Right renal cortex interstitium (tissue), 3 donors: Measurements from ENCODE around the gene AGBL1. TPM values are rescaled to one million over a fixed set of nuclear protein-coding genes. Genes with fewer than 3 reads are reported as not detected.
A peak's percentile ranks its signal among the peaks of the same experiment; 100 is the strongest.

Source experiments
- DNase-seq, 3 donors: peaks; one replicate each; pipeline ENCODE4 v3.0.0-alpha.2; 2013; ENCODE audit warnings: low read depth in 3 of 3, low spot score in 2 of 3
- polyA plus RNA-seq, 3 donors: library from polyadenylated mRNA; unstranded; fragments of 120-200 nt; gene quantifications; one replicate each; pipeline ENCODE4 v1.2.1, GENCODE V29; 2013; ENCODE audit not compliant: insufficient read length in 3 of 3

The AGBL1 gene
- polyA plus RNA-seq, 3 donors, result 0.08 to 0.10 (median 0.08) TPM

DNA sequence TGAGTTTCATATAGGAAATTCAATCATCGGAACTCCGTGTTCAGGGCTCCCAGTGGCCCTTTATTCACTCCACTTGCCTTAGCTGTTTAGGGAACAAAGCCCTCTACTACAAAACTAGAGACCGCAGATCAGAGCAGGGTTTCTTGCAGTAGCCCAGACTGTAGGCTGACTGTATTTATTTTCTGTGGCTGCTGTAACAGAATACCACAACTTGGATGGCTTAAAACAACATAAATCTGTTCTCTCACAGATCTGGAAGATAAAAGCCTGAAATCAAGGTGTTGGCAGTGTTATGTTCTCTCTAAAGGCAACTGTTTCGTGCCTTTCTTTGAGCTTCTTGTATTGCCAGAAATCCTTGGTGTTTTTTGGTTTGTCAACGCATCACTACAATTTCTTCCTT is 479.0 kb downstream of the AGBL1 start:
- DNase-seq, result peak in 1 of 3 donors; percentile 16

DNA sequence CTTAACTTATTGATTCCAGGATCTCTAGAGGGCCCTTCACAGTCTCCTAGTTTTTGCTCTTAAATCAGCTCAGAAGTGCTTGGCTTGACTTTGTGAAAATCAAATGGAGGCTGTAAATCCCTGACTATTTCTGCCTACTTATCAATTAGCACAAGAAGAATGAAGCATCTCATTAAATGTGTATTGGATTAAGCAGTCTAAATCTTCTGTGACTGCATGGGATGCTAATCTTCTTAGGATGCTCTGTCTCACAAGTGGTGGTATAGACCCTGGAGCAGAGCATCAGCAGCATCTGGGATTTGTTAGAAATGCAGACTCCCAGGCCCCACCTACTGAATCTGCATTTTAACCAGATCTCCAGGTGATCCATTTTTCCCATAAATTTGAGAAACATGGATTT is 488.7 kb downstream of the AGBL1 start:
- DNase-seq, result no peak

DNA sequence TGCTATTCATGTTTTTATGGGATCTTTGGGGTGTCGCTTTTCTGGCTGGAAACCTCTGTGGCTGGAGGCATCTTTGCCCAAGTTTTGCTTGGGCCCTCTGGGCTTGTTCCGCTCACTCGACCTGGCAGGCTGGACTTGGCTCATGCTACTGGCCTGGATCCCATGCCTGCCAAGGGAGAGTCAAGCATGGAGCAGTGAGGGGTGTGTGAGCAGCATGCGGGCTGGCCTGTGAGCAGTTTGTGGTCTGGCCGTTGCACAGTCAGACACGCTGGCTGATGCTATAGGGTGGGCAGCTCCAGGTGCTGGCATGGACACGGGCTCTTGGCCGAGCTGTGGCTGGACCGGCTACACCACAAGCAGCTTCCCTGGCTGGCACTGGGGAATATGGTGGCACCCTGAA is 491.1 kb downstream of the AGBL1 start:
- no peak for DNase-seq

DNA sequence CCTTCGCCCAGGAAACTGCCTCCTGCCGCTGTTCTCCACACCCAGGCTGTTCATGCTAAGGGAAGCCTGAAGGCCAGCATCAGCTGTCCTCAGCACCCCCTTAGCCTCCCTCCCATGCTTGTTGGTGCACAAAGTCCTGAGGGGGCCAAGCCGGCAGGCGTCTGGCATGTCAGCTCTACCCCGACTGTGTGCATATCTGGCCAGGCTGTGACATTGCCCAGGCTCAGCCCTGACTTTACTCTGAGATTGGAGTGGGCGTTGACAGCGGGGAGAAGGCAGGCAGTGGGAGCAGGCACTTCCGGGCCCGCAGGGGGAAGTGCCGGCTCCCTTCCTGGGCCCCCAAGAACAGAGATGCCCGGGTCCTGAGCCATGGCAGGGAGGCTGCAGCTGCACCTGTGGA is 492.2 kb downstream of the AGBL1 start:
- DNase-seq, result no peak

DNA sequence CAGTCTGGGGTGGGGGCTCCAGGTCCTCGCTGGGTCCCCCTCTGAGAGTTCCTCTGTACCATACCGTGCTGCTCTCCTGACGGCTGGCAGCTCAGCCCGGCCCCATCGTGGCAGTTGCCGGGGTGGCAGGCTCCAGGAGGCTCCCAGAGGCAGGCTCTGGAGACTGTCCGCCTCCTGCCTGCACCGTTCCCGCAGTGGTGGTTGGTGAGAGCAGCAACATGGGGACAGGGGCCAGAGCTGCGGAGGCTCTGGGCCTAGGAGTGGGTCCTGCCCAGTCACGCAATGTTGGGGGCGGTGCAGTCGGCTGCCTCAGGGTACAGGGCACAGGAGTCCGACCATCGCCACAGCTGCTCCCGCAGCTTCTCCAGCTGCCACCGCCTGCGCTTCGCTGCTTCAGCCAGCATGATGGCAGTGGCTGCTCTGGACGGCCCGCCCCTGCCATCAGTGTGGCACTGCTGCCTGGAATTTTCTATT is 492.7 kb downstream of the AGBL1 start:
- DNase-seq, result no peak

DNA sequence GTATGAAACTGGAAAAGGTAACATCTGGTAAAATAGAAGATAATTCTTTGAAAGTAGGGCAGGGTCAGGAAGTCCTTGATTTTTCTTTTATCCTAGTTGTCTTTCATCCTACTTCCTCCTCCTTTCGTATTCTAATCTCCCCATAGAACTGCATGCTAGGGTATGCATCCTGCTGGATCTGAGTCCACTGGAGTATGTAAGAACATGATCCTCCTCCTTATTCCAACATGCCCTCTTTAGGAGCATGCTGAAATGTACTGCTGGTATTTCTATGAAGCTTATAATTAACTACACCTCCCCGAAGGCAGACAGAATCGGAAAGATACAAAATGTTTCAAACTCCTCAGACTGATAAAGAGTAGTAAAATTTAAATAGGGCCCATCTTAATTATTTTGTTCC is 493.8 kb downstream of the AGBL1 start:
- DNase-seq, result no peak

DNA sequence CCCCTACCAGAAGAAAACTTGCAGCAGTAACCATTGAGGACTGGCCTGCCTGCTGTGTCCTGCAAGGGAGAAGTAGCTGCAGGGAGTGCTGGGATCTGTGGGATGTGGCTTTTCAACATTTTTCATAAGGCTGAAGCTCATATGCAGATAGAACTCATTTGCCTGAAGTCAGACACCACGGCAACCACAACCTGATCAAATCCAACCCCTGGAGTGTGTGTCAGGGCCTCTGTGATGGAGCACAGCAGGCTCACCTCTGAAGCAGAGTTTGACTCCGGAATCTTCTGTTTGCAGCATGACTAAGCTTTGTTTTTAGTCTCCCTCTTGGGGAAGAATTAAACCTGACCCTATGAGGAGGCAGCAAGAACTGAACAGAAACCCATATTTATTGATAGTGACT is 508.7 kb downstream of the AGBL1 start:
- DNase-seq, result no peak

DNA sequence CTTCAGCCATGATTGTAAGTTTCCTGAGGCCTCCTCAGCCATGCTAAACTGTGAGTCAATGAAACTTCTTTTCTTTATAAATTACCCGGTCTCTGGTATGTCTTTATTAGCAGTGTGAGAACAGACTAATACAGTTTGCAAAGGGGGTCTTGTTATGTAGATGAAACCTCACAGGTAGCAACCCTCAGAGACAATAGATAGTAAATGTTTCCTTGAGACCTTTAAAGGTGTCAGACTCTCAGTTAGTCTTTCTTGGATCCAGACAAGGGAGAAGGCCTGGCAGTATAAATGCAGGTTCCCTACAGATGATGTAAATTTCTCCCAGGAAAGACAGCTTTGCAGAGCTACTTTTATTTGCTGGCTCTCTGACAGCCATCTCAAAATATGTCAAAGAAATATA is 510.8 kb downstream of the AGBL1 start:
- DNase-seq, result no peak

DNA sequence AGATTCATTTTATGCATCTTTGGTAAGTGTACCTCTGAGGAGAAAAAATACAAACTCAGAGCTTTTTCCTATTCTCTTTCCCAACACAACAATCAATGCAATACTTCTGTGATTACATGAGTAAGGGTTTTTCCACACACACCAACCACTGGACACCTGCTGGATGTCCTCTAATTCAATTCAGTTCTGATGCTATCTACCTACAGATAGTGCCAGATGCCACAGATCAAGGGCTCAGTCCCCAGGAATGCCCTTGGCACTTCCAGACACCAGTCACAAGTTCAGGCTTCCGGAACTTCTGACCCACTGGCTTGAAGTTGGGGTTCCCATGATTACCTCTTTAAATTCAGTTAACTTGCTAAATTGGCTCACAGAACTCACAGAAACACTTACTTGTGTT is 511.5 kb downstream of the AGBL1 start:
- DNase-seq, result no peak

DNA sequence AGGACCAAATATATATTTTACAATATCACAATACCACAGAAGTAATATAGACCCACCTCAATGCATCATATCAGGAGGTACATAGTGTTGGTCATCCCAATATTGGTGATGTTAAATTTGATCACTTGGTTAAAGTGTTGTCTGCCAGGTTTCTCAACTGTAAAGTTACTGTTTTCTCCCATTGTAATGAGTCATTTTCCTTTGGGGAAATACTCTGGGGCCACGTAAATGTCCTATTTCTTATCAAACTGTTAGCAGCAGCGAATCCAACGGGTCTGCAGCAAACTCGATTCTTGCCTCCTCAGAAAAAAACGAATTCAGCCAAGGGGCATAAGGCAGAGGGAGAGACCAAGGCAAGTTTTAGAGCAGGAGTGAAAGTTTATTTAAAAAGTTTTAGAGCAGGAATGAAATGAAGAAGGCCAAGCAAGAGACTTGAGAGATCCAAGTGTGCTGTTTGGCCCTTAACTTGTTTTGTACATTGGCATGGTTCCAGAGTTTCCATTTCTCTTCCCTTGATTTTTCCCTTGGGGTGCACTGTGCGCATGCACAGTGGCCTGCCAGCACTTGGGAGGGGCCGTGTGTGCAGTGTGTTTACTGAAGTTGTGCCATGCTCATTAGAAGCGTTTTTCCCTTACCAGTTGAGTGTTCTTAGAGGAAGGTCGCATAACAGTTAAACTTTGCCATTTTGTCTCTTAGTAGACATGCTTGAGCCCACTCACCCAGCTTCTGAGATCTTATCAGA is 512.5 kb downstream of the AGBL1 start:
- no peak for DNase-seq

DNA sequence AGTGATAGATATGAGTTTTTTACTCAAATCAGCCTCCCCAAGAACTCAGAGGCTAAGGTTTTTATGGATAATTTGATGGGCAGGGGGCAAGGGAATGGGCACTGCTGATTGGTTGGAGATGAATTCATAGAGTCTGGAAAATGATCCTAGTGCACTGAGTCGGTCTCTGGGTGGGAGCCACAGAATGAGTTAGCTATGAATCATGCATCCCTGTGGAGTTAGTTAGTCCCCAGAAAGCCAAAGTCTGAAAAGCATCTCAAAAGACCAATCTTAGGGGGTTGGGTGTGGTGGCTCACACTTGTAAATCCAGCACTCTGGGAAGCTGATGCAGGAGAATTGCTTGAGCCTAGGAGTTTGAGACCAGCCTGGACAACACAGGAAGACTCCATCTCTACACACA is 516.1 kb downstream of the AGBL1 start:
- no peak for DNase-seq

DNA sequence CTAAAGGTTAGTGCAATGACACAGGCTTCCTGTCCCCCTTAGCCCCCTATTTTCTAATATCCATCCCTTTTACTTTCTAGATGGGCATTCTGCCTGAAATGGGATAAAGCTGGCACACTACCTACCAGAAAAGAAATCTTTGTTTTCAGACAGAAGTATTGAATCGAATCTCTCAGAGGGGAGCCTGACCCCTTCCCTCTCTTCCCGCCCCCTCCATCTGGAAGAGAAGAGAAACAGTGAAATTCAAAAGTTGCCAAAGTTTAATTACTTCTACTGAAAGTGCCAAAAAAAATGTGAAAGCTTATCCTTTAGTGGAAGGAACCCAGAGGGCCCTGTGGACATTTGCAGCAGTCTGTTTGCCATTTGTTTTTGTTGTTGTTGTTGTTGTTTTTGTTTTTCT is 523.8 kb downstream of the AGBL1 start:
- DNase-seq, result no peak

DNA sequence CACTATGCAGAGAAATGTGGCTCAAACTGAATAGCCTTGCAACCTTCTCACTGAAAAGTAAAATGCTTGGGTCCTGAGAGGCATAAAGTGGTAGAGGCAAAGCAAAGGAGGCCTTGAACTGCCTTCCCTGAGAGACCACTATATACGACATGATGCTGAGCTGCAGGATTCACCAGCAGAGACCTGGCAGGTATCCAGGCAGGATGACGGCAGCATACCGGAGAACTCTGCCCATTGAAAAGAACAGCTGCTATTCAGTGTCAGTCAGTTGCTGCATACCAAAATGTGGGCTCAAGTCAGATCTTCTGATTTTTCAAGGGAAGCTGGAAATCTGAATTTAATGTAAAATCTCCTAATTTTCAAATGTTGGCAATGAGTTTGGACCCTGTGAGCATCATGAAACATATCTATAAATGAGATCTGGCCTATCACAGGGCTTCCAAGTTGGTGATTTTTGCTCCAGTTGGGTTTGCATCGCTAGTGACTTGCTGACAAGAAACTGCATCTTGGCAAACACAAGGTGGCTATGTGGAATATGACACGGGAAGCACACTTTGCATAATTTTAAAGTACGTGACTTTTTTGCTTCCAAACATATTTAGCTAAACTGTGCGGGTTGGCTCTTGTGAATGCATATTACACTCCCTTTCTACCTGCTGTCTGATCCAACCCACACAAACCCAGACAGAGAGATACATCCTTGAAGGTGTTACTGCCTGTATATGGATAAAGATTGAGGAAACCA is 529.0 kb downstream of the AGBL1 start:
- no peak for DNase-seq

DNA sequence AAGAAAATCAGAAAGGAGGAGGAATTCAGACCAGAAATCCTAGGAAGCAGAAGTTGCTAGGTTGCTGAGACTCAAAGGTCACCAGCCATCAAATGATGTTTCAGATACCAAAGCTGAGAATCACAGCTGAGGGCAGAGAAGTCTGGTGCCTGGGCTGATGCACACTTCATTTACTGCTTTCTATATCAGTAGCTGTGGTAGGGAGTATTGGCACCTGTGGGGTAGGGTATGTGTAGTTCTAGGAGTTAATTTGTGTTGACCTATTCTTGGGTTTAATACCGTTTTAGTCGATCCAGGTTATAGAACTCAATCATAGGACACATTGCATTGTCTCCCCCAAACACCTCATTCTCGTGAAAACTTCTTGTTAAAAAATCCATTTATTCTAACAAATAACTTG is 529.6 kb downstream of the AGBL1 start:
- no peak for DNase-seq

DNA sequence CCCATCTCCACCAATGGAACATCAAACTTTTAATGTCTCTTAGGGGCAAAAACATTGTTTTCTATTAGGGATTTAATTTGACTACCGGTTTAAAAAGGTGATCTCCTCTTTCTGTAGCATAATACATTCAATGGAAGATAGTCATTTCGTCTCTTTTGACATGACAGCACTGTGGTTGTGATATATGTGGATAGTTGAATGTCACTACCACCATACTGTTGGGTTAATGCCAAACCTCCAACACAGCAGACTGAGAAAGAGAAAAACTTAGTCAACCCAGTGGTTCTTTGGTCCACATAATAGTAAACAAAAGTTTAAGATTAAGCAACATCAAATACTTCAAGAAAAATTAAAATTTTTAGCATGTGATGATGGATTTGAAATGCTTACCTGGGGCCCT is 530.4 kb downstream of the AGBL1 start:
- no peak for DNase-seq

DNA sequence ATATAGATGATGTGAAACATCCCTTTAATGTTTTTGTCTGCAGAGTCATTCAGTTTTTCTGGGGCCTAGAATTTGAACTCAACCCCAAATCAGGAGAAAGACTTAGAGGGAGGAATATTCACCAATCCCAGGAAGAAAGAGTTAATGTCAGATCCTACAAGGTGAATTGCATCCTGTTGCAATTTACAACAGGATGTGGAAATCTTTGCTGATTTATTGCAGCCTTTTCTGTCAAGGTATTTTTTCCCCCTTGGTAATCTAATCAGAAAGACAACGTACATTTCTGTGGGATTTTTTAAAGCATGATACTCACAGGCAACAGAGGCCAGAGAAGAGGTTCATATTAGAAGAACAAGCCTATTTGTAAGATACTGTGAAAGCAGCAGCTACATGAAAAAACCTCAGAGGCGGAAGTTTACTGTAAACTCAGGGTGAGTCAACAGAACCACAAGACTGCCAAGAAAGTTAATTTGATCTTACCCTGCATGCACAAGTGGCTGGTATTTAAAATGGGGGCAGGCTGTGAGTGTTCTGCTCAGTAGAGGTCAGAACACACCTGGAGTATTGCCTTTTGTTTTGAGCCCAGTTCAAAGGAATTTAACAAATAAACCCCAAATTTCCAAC is 531.9 kb downstream of the AGBL1 start:
- DNase-seq, result no peak

DNA sequence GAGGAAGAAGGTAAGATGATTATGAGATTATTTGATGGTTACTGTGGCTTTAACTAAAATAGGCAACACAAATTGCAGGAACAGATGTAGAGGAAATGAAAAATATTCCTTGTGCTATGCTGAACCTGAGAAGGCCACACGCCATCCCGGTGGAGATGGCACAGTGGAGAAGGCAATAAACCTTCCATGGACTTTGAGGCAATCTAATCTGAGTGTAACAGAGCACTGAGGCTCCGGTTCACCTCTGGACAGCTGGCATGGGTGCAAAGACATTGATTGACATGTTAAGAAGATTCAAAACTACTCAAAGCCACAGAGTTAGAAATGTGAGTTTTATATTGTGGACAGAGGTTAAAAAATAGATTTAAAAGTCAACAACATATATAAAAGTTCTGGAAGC is 535.7 kb downstream of the AGBL1 start:
- DNase-seq, result no peak

DNA sequence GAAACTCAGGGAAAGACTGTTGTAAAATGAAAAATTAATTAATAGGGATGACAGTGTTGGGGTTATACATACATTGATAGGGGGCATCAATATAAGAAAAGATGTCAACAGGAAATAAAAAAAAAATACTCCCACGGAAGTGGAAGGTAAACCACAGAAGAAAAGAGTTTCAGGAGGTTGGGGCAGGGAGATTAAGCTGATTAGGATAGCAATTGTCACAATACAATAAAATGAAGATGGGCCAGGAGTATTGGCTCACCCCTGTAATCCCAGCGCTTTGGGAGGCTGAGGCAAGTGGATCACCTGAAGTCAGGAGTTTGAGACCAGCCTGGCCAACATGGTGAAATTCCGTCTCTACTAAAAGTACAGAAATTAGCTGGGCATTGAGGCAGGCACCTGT is 536.1 kb downstream of the AGBL1 start:
- DNase-seq, result no peak

DNA sequence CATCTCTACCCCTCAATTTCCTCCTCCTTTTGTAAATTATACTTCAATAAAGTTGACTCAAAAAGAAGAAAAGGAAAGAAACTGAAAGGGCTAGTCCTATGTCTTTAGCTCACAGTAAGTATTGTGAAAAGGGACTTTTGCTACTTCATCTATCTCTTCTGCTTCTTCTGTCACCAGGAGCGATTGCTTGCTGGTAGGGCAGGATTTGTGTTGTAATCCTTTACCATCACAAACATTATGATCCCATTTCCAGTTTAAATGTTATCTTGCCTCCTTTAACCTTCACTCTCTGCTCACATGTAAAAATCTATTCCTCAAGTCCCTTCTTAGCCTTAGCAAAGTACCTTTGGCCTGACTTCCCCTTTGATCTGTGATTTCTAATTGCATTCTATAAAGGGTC is 537.1 kb downstream of the AGBL1 start:
- DNase-seq, result no peak

DNA sequence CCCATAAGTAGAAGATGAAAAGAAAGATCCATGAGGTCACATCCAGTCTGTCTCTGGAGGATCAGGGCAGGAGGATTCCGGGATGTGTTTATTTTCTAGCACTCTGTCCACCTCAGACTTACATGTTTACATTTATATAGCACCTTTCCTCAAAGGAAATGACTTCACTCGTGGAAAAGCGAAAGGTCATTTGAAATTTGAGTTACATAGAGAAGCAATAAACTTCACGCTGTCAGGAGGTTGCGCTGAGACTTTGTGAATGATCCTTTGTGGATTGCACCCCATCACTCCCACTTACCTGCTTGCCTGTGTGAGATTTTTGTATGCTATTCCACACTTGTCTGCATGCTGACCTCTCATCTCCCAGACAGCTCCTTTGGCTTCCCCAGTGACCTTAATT is 540.5 kb downstream of the AGBL1 start:
- DNase-seq, result no peak

DNA sequence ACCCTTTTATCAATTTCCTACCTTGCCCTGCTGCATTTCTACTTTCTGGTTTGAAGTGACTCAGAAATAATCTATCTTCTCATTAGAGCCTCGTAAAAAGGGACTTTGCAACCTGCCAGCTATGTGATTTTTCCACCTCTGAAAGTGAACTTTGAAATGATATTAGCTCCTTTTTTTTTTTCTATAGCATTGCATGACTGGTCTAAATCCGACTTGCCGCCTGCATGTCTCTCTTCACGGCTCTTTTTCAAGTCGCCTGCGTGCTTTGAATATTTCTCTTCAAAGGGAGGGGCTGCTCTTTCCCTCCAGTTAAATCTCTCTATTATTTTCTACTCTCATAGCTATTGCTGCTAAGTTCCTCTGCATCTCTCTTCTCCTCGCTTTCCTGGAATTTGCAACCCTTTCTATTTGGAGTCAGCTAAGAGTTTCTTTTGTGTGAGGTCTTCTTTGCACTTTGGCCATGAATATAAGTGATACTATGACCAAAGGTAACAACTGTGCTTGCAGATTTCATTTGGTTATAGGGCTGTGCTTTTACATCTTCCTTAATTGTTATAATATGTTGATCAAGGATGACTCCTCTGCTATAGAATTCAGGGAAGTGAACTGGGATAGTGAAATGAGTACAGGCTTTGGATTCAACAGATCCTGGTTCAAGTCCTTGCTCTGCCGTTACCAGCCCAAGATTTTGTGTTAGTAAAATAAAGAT is 541.1 kb downstream of the AGBL1 start:
- DNase-seq, result no peak
